ENCODE measurements around the gene KRTAP5-2.
"Not testable (repeated sequence)": the region's sequence is repeated elsewhere in the genome, so short reads cannot be mapped to it uniquely, and the experiment has no call there.

Gene KRTAP5-2

DNA sequence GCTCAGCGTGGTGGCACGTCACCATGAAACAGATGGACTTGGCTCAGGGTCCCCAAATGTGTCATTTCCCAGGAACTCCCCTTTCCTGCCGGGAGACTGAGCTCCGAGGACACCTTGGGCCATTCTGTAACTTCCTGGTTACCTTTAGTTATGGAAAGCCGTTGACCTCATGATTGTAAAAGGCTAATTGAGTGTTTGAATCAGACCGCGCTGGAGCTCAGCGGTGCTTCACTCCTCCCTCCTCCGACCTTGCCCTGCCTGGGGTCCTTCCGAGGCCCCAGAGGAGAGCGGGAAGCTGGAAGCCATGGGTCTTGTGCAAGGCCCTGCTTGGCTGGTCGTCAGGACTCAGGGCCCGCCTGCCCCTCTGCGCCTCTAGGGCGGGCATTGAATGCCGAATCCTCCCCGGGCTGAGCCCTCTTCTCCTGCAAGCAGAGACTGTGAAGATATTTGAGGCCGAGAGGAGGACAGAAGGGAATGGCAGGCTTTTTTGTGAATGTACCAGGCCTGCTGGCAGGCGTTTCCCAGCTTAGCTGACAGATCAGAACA, 1.4 kb downstream of the KRTAP5-2 start:
- peak in 2 of 10 donors; percentile 75 to 79 for DNase-seq
- intact Hi-C loops (cut with DNase I): not testable (repeated sequence)

DNA sequence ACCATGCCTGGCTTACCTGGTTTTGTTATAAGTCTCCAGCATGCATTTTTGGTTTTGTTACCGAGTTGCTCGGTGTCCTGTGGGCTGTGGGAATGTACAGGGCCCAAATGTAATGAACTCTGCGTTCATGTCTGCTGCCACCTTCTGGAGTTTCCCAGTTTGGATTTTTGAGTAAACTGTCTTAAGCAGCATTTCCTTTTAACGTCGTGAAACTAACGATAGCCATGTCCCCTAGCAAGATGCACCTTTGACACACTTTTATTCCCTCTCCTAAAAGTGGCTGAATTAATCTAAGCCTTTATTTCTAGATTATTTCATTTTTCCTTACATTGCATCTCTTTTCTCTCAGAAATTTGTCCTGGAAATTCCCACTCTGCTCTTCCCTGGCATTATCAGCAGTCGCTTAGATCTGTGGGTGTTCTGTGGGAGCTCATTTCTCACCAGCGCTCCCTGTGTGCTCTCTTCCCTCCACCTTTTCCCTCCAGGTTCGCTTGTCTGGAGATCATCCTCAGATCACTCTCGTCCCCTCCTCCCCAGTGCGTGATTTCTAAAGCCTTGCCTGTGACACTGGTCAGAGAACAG, 2.0 kb downstream of the KRTAP5-2 start:
- intact Hi-C loops (cut with DNase I): not testable (repeated sequence)
- peak in 2 of 10 donors; percentile 38 to 49 for DNase-seq

DNA sequence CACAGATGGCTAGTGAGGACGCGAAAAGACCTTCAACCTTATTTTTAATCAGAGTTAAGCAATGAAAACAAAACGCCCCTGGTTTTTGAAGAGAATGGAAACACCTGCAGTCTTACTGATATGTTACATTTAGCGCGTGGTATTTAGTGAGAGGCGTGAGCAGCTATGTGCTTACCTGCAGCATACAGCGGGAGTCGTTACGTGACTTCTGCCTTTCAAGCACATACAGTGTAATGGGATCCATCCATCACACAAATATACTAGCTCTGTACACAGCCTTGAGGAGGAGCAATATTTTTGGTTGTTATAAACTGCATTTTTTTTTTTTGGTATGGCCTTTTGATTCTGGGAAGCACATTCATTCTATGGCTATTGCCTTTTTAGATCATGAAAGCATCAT, 5.5 kb downstream of the KRTAP5-2 start:
- no peak for DNase-seq
- intact Hi-C loops (cut with DNase I): no loop called here

DNA sequence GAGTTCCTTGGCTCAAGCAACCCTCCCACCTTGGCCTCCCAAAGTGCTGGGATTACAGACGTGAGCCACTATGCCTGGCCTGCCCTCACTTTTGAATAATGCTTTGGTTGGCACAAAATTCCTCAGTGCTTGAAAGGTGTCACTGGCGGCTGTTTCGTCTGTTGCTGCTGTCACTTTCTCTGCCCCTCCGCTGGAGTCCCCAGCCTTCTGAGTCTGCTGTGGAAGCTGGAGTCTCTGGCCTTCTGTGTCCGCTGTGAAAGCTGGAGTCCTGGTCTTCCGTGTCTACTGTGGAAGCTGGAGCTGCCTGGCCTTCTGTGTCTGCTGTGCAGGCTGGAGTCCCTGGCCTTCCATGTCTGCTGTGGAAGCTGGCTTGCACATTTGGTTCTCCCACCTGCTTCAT, 8.1 kb downstream of the KRTAP5-2 start:
- intact Hi-C loops (cut with DNase I): no loop called here
- DNase-seq: peak in 1 of 10 donors; percentile 74

DNA sequence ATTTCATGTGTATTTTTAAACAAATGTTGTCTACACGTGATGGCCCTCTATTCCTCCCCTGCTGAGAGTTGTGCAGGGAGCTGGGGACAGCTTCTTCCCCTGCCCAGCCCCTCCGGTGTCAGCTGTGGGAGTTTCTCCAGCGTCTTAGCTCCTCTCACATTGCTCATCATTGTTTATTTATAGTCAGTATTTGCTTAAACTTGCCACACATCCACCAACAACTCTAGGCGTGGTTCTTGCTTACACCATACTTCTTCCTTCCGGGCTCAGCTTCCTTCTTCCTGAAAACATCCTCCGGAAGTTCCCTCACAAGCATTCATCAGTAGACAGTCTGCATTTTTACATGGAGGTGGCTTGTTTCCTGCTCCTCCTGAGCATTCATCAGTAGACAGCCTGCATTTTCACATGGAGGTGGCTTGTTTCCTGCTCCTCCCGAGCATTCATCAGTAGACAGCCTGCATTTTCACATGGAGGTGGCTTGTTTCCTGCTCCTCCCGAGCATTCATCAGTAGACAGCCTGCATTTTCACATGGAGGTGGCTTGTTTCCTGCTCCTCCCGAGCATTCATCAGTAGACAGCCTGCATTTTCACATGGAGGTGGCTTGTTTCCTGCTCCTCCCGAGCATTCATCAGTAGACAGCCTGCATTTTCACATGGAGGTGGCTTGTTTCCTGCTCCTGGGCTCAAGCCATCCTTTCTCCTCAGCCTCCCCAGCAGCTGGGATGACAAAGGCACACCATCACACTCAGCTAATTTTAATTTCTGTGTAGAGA, 8.7 kb downstream of the KRTAP5-2 start:
- intact Hi-C loops (cut with DNase I): not testable (repeated sequence)

DNA sequence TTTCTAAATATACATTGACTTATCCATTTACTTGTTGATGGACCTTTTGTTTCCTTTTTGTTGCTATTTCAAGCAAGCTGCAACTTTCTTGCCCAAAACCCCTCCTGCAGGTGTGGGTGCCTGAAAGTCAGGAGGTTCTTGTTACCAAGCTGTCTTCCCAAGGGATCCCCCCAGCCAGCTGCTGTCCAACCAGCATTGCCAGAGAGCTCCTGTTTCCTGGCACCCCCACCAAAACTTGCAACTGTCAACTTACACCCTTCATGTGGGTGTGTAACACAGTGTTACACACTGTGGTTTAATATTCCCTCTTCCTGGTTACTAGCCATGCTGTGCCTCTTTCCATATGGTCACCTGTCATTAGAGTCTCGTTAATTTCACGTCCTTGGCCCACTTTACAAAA, 11.4 kb downstream of the KRTAP5-2 start:
- intact Hi-C loops (cut with DNase I): no loop called here
- peak in 1 of 10 donors; percentile 54 for DNase-seq

More for the DNA sequence above, 8.7 kb downstream of the KRTAP5-2 start:
- DNase-seq: peak in 1 of 10 donors; percentile 53

DNA sequence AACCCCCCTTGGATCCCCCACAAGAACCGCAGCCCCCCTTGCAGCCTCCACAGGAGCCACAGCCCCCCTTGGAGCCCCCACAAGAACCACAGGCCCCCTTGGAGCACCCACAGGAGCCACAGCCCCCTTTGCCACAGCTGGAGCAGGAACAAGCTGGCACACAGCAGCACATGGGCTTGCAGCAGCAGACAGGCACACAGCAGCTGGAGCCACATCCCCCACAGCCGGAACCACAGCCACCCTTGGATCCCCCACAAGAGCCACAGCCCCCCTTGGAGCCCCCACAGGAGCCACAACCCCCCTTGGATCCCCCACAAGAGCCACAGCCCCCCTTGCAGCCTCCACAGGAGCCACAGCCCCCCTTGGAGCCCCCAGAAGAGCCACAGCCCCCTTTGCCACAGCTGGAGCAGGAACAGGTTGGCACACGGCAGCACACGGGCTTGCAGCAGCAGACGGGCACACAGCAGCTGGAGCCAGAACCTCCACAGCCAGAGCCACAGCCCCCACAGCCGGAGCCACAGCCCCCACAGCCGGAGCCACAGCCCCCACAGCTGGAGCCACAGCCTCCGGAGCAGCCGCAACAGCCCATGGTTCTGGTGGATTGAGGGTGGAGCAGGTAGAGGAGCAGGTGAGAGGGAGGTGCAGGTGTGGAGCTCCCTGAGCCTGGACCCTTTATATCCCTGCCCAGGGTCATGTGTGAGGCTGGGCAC, 13.3 kb downstream of the KRTAP5-2 start, which contains the start of gene KRTAP5-1:
KRTAP5-1 (minus strand) TSS at position 623 of the 710 bp plus-strand sequence; CDS start at position 589, 34 bp downstream.
- intact Hi-C loops (cut with DNase I): not testable (repeated sequence)
- peak in 1 of 10 donors; percentile 72 for DNase-seq

DNA sequence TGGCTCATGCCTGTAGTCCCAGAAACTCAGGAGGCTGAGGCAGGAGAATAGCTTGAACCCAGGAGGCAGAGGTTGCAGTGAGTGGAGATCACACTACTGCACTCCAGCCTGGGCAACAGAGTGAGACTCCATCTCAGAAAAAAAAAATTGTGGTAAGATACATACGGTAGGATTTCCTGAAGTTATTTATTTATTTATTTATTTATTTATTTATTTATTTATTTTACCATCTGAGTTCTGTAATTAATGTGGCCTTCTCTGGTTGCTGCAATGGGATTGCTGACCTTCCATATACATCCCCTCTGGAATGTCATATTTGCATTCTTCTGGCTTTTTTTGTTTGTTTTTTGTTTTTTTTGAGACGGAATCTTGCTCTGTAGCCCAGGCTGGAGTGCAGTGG, 15.2 kb downstream of the KRTAP5-2 start:
- DNase-seq; intact Hi-C loops (cut with DNase I): not testable (repeated sequence)

DNA sequence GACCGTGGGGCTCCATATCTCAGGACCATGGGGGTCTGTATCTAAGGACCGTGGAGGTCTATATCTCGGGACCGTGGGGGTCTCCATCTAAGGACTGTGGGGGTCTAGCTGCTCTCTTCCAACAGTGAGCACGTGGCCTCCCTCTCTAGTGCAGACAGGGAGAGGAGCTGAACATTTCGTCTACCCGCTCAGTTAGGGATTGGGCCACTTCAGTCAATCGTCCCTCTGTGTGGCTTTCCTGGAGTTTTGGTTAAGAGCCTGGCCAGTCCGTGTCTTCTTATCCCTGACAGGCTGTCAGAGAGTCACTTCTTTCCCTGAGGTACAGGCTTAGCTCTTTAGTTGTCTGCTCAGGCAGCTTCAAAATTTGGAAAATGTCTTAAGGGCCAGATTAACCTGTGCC, 16.1 kb downstream of the KRTAP5-2 start:
- intact Hi-C loops (cut with DNase I): no loop called here

DNA sequence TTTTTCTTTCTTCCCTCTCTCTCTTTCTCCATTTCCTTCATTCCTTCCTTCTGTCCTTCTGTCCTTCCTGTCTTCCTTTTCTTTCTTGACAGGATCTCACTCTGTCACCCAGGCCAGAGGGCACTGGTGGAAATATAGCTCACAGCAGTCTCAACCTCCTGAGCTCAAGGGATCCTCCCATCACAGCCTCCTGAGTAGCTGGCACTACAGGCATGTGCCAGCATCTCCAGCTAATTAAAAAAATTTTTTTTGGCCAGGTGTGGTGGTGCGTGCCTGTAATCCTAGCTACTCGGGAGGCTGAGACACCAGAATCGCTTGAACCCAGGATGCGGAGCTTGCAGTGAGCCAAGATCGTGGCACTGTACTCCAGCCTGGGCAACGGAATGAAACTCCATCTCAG, 21.3 kb downstream of the KRTAP5-2 start:
- DNase-seq: no peak
- intact Hi-C loops (cut with DNase I): no loop called here

More for the DNA sequence above, 16.1 kb downstream of the KRTAP5-2 start:
- DNase-seq: no peak

DNA sequence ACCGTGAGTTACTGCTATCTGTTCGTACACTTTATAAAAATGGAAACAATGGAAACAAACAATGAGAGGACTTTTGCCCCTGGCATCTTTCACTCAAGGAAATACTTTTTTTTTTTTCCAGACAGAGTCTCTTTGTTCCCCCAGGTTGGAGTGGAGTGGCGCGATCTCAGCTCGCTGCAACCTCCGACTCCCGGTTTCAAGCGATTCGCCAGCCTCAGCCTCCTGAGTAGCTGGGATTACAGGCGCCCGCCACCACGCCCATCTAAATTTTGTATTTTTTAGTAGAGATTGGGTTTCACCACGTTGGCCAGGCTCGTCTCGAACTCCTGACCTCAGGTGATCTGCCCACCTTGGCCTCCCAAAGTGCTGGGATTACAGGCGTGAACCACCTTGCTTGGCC, 22.3 kb downstream of the KRTAP5-2 start:
- DNase-seq: peak in 1 of 10 donors; percentile 55
- intact Hi-C loops (cut with DNase I): not testable (repeated sequence)

DNA sequence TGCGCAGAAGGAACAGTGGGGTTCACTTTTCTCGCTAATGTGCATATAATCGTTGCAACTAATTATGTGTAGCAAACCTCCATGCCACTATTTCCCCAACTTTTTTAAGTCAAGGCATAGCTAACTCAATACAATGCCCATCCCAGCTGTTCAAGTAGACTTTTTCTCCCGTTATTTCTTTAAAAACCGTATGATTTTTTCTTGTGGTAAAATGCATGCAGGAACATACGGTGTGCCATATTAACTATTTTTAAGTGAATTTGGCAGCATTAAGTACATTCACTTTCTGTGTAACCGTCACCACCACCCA, 23.2 kb downstream of the KRTAP5-2 start:
- intact Hi-C loops (cut with DNase I): loop anchor here (1.0 kb wide), 1 partner anchor 29 kb away; no protein-coding TSS in a partner anchor
- DNase-seq: no peak

DNA sequence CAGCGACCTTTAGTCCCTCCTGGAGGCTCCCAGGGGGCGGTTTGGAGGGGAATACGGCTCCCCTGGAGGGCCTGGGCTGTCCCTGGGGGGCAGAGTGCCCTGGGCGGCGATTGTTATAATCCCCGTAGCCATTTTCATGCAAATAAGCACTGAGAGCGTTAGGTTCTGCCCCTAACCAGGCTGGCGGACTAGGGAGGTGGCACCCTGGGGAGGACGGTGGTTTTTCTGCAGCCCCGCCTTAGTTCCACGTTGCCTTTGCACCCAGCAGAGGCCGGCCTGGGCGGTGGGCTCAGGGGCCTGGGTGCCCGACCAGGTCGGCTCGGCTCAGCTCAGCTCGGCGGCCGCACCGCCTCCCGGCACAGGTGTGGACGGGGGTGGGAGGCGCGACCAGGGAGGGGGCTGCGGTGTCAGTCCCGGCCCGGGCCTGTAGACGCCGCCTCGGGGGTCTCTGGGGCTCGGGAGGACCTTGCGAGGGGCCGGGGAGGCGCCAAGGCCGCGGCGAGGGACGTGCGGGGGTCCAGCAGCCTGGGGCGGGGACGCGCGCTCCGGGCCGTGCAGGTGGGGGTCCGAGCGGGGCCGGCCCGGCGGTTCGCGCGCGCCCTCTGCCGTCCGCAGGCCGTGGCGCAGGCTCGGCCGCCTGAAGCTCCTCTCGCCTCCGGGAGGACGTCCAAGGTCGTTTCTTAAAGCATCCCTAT, 23.7 kb downstream of the KRTAP5-2 start:
- intact Hi-C loops (cut with DNase I): loop anchor here (1.0 kb wide), 1 partner anchor 28 kb away; no protein-coding TSS in a partner anchor
- DNase-seq: peak in 7 of 10 donors; percentile 67 to 96 (median 72)

DNA sequence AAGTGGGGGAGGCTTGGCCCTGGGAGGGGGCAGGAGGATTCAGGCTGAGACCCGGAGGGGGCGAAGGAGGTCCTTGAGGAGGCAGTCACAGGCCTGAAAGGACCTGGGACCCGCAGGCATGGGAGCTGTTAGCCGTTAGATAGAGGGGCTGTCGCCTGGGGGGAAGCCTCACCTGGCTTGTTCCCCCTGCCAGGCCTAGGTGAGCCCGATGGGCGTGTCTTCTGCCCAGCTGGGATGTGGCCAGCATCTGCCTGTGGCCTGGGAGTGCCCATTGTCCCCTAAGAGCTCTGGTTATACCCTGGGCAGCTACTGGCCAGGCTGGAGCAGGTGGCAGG, 24.2 kb downstream of the KRTAP5-2 start:
- intact Hi-C loops (cut with DNase I): loop anchor here (1.0 kb wide), 1 partner anchor 28 kb away; no protein-coding TSS in a partner anchor
- peak in 1 of 10 donors; percentile 67 for DNase-seq

DNA sequence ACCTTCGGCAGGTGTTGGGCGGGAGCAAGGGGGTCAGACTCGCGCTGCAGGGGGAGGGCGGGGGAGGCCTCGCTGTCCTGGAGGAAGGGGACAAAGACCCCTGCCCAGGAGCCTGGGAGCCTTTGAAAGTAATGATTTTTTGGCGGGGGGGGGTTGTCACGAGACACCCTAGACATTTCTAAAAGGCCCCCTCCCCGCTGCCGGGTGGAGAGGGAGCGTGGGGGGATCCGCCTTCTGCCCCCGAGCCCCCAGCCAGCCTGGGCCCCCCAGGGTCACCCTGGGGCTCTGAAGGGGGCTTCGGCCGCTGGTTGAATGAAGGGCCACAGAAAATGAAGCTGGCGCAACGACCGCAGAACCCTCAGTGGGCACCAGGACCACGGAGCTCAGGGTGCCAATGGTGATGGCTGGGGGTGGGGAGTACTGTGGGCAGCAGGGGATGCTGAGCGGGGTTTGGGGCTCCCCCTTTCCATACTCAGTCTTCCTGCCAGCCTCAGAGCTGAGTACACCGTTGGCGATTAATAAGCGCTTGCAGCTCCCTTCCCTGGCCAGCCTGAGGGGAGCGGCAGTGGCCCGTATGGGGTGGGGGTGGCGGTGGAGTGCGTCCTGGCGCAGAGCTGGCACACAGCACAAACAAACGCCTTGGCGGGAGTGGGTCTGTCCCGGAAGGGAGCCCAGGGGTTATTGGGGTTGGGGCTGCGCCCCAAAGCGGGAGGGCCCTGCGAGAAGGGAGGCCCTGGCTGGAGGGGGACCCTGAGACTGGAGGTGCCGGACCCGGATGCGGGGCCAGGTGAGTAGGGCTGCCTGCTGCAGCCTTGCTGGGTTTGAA, 24.8 kb downstream of the KRTAP5-2 start:
- peak in 5 of 10 donors; percentile 60 to 95 (median 87) for DNase-seq
- intact Hi-C loops (cut with DNase I): no loop called here

DNA sequence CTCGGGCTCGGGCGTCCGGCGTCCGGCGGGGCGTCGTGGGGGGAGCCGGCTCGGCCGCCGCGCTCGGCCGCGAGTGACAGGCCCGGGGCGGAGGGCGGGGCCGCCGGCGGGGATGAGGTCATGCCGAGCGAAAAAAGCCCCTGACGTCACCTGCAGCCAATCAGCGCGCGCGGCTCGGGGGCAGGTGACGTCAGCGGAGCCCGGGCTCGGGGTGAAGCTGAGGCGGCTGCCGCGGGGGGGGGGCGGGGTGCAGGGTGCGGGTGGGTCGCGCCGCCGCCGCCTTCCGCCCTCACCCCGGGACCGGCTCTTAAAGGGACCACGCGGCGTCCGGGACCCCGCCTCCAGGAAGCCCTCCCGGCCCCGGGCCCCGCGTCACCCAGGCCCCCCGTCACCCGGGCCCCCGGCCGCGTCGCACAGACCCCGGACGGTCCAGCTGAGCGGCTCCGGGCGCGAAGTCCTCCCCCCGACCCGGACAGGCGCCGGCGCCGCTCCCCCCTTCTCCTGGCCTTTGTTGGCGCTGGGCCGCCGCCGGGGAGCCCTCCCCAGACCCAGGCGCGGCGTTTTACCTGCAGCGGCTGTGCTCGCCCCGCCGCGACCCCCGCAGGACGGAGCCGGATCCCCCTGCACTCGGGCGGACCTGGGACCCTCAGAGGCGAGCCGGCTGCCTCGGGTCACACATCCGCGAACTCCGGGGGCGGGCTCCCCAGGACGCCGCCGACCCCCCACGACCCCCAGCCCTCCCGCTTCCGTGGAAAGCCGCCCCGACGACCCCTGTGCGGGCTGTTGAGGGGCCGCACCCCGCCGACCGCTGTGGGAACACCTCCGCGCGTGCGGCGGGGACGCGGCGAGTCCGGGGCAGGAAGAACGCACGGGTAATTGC, 25.7 kb downstream of the KRTAP5-2 start, which contains the start of gene DUSP8:
DUSP8 (minus strand) TSS at position 75 of the 880 bp plus-strand sequence. CDS start 6,445 bp downstream, outside the sequence.
- DNase-seq: peak; percentile 87 to 99 (median 94)
- intact Hi-C loops (cut with DNase I): no loop called here

DNA sequence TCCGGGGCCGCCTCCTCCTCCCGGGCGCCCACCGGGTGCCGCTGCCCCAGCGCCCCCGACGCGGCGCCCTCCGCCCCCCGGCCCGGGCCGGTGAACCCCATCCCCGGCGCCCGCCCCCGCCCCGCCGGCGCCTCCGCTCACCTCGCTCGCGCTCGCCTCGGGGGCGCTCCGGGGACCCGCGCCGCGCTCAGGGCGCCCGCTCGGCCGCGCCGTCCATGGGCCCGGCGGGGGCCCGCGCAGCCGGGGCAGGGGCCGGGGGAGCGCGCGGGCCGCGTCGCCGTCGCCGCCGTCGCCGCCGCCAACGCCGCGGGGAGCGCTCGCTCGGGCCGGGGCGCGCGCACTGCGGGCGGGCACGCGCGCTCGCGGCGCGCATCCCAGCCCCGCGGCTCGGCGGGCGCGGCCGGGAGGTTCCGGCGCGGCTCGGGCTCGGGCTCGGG, 26.3 kb downstream of the KRTAP5-2 start:
- intact Hi-C loops (cut with DNase I): no loop called here

More for the DNA sequence above, 26.3 kb downstream of the KRTAP5-2 start:
- DNase-seq: no peak

Data from posterior cingulate gyrus (tissue), 11 donors.